MCF 10A (cell line): ENCODE measurements around the gene RNF144B. TPM values are rescaled to one million over a fixed set of nuclear protein-coding genes. Genes with fewer than 3 reads are reported as not detected.

ENCODE experiments used
- BruUV-seq: library from RNA; stranded (reverse); fragments of 400-500 nt; replicated peaks from 2 replicates; lab custom pipeline; 2021; lab: Mats Ljungman, UMichigan
- CTCF ChIA-PET: fragments of 300-600 bp; sonication (Branson Sonifier 250); formaldehyde crosslinking; extraction: SDS; loops from one replicate; lab custom pipeline; 2021; ENCODE audit warnings: antibody characterized with exemption, inconsistent platforms; lab: Yijun Ruan, JAX
- POLR2A ChIA-PET: fragments of 300-600, 350-650 bp; sonication (Branson Sonifier 250); formaldehyde crosslinking; extraction: SDS; loops from one replicate; lab custom pipeline; 2020; ENCODE audit warnings: antibody characterized with exemption, inconsistent platforms; lab: Yijun Ruan, JAX
- DNase-seq: peaks from one replicate; pipeline ENCODE4 v3.0.0-alpha.2; 2018; ENCODE audit not compliant: unreplicated experiment
- H3K27ac Mint-ChIP-seq: one replicate; pipeline ENCODE4 v1.8.0; 2022; ENCODE audit warnings: mild to moderate bottlenecking, low read depth, mixed read lengths; ENCODE audit not compliant: unreplicated experiment
- H3K27me3 Mint-ChIP-seq: one replicate; pipeline ENCODE4 v1.8.0; 2022; ENCODE audit warnings: mixed read lengths; ENCODE audit not compliant: insufficient read depth, unreplicated experiment
- H3K36me3 Mint-ChIP-seq: one replicate; pipeline ENCODE4 v1.8.0; 2022; ENCODE audit warnings: mild to moderate bottlenecking, moderate library complexity, mixed read lengths; ENCODE audit not compliant: insufficient read depth, unreplicated experiment
- H3K4me1 Mint-ChIP-seq: one replicate; pipeline ENCODE4 v1.8.0; 2022; ENCODE audit warnings: mixed read lengths; ENCODE audit not compliant: insufficient read depth, unreplicated experiment
- H3K4me3 Mint-ChIP-seq: one replicate; pipeline ENCODE4 v1.8.0; 2022; ENCODE audit warnings: mild to moderate bottlenecking, moderate library complexity, mixed read lengths; ENCODE audit not compliant: unreplicated experiment
- H3K9me3 Mint-ChIP-seq: one replicate; pipeline ENCODE4 v1.8.0; 2022; ENCODE audit warnings: mixed read lengths; ENCODE audit not compliant: unreplicated experiment
- CTCF ChIP-seq: fragments of 200-600 bp; IDR thresholded peaks from one replicate; pipeline ENCODE4 v1.8.0; 2022; ENCODE audit warnings: antibody characterized with exemption, mild to moderate bottlenecking; ENCODE audit not compliant: unreplicated experiment
- intact Hi-C: fragments of 100-400 bp; cut with micrococcal nuclease; formaldehyde crosslinking; loops from 2 replicates; pipeline ENCODE4 v1.14.1; 2022
- total RNA-seq: library from RNA; stranded (reverse); gene quantifications from 2 replicates; pipeline ENCODE4 v1.2.3, GENCODE V29; 2022

RNF144B gene
- total RNA-seq, 1 experiment from 2014 or later, result 57.9 TPM

DNA sequence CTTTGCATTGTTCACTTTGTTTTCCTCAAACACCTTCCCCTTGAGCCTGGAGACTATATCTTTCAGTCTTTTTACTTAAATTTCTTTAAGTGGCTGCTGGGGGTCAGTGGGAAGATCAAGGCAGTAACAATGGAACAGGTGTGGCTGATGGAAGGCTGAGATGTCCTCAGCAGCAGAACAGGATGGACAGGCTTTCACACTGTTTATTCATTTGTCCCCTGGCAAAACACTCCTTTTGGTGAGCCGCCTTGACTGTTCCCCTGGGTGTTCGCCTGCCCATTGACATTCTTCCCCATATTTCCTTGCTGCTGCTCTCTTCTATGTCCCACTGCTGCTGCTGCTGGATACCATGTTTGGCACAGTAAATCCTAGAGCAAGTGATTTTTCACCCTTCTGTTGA lies 38.1 kb downstream of the RNF144B start:
- H3K27me3 Mint-ChIP-seq, result no peaks in the 10 kb centered on the region
- ChIA-PET CTCF (no interaction called here), POLR2A (interaction anchor here (1.0 kb wide), 1 partner anchor 10 kb away, joined by 4 read pairs; no protein-coding TSS in a partner anchor)
- H3K27ac Mint-ChIP-seq, result no peak overlapping the region
- no peaks in the 10 kb centered on the region for H3K9me3 Mint-ChIP-seq
- H3K4me3 Mint-ChIP-seq, result no peak overlapping the region
- peaks cover 16% of the 10 kb centered on the region for H3K4me1 Mint-ChIP-seq
- intact Hi-C loops, result no loop called here
- no TSS peak for BruUV-seq
- peaks cover 38% of the 10 kb centered on the region for H3K36me3 Mint-ChIP-seq
- no peak for TF ChIP-seq CTCF
- DNase-seq, result no peak

DNA sequence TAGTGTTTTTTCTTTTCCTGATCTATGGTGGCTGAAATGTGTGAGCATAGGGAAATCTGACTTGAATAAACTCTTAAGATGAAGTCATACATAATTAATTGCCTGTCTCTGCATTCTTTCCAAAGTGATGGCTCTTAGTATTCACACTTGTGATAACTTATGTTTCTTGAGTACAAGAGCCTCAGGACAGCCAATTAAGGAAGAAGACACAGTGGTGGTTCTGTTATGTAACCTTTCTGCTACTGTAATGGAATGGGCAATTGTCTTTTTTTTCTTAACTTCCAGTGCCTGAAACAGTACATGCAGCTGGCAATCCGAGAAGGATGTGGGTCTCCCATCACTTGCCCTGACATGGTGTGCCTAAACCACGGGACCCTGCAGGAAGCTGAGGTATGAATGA lies 40.1 kb downstream of the RNF144B start:
- TF ChIP-seq CTCF, result no peak
- no peak for DNase-seq
- ChIA-PET POLR2A (no interaction called here), CTCF (interaction anchor here (0.7 kb wide), 1 partner anchor 614 kb away, joined by 6 read pairs; no protein-coding TSS in a partner anchor)
- BruUV-seq, result no TSS peak
- Mint-ChIP-seq H3K9me3 (no peaks in the 10 kb centered on the region), H3K27ac (no peak overlapping the region), H3K4me3 (no peak overlapping the region), H3K27me3 (no peaks in the 10 kb centered on the region), H3K4me1 (peaks cover 22% of the 10 kb centered on the region), H3K36me3 (peaks cover 42% of the 10 kb centered on the region)
- intact Hi-C loops, result no loop called here

DNA sequence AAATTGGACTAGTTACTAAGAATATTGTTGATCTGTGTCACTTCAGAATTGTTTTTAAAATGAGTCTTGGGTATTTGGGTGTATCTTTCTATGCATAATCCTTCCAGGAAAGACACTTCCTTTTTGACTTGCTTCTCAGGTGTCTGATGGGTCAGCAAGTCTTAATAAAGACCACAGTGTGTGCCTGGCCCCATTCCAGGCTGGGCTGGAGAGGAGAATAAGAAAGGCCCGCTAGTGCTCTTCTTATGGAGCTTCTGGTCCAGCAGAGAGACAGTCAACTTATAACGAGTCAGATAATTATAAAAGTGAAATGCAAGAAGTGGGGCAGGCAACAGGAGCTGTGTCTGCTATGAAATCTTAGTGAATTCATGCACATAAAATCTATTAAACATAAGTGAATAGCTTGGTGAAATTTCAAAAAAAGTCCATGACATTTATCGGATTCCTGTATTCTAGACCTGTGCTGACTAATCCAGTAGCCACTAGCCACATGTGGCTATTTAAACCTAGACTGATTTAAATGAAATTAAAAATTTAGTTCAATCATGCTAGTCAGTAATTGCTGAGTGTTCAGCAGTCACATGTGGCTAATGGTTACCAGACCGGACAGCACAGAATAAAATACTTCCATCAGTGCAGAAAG lies 42.6 kb downstream of the RNF144B start:
- Mint-ChIP-seq H3K27me3 (no peaks in the 10 kb centered on the region), H3K4me1 (peaks cover 45% of the 10 kb centered on the region), H3K9me3 (no peaks in the 10 kb centered on the region), H3K36me3 (peaks cover 52% of the 10 kb centered on the region), H3K27ac (no peak overlapping the region), H3K4me3 (no peak overlapping the region)
- CTCF ChIA-PET, result interaction anchor here (0.5 to 4.0 kb wide), 3 partner anchors 39 to 152 kb away, joined by 3 to 18 read pairs (median 4); no protein-coding TSS in a partner anchor
- TF ChIP-seq CTCF, result no peak
- no TSS peak for BruUV-seq
- no peak for DNase-seq
- POLR2A ChIA-PET, result interaction anchor here (0.6 to 2.3 kb wide), 2 partner anchors 43 to 958 kb away, joined by 3 to 8 read pairs; partner anchors contain the start of gene RNF144B
- intact Hi-C loops, result no loop called here

- POLR2A ChIA-PET, result interaction anchor here (0.7 to 2.6 kb wide), 11 partner anchors 14 to 209 kb away, joined by 3 to 38 read pairs (median 5); partner anchors contain the start of gene RNF144B
- TF ChIP-seq CTCF, result no peak
- H3K4me1 Mint-ChIP-seq, result peaks cover 47% of the 10 kb centered on the region
- CTCF ChIA-PET, result interaction anchor here (0.6 to 4.0 kb wide), 3 partner anchors 15 to 108 kb away, joined by 3 to 18 read pairs (median 4); no protein-coding TSS in a partner anchor
- H3K27me3 Mint-ChIP-seq, result no peaks in the 10 kb centered on the region
- H3K36me3 Mint-ChIP-seq, result peaks cover 65% of the 10 kb centered on the region
- BruUV-seq, result no TSS peak
- H3K9me3 Mint-ChIP-seq, result no peaks in the 10 kb centered on the region
- intact Hi-C loops, result no loop called here
- peak overlapping the region; percentile 98 for H3K27ac Mint-ChIP-seq
- peak; percentile 36 for DNase-seq
- H3K4me3 Mint-ChIP-seq, result peak overlapping the region; percentile 0
These were observed 44.4 kb downstream of the RNF144B start for GRCh38 chr6:18431581-18431980.
